Raji (cell line): ENCODE measurements around the gene SLC9A1.
A peak's percentile ranks its signal among the peaks of the same experiment; 100 is the strongest.

Experiments
- POLR2A ChIP-seq: IDR thresholded peaks from 2 replicates; pipeline ENCODE4 v1.6.1; 2011; ENCODE audit warnings: low read depth, low read length, control low read depth; ENCODE audit not compliant: insufficient read depth

The SLC9A1 gene

GRCh38 chr1:27154991-27155781, at the start of gene SLC9A1:
Gene SLC9A1 (minus strand): TSS chr1:27155125. CDS start chr1:27154334, 791 bp downstream.
- TF ChIP-seq POLR2A, result peak; percentile 100

GRCh38 chr1:27203946-27204345, 49.0 kb upstream of the SLC9A1 start:
- no peak for TF ChIP-seq POLR2A

GRCh38 chr1:27201295-27201694, 46.4 kb upstream of the SLC9A1 start:
- no peak for TF ChIP-seq POLR2A

GRCh38 chr1:27193194-27193593, 38.3 kb upstream of the SLC9A1 start:
- TF ChIP-seq POLR2A, result no peak

- no peak for TF ChIP-seq POLR2A
Measured at GRCh38 chr1:27192039-27192529, 37.2 kb upstream of the SLC9A1 start.

GRCh38 chr1:27179979-27180378, 25.1 kb upstream of the SLC9A1 start:
- no peak for TF ChIP-seq POLR2A

- TF ChIP-seq POLR2A, result no peak
Measured at GRCh38 chr1:27179379-27179778, 24.5 kb upstream of the SLC9A1 start.

- TF ChIP-seq POLR2A, result no peak
Measured at GRCh38 chr1:27176954-27177353, 22.0 kb upstream of the SLC9A1 start.

GRCh38 chr1:27176323-27176722, 21.4 kb upstream of the SLC9A1 start:
- no peak for TF ChIP-seq POLR2A

- TF ChIP-seq POLR2A, result no peak
Measured at GRCh38 chr1:27166929-27167328, 12.0 kb upstream of the SLC9A1 start.

- TF ChIP-seq POLR2A, result no peak
Measured at GRCh38 chr1:27166351-27166802, 11.5 kb upstream of the SLC9A1 start.

- TF ChIP-seq POLR2A, result no peak
Measured at GRCh38 chr1:27163093-27163492, 8.2 kb upstream of the SLC9A1 start.

GRCh38 chr1:27162090-27162489, 7.2 kb upstream of the SLC9A1 start:
- no peak for TF ChIP-seq POLR2A

- no peak for TF ChIP-seq POLR2A
Measured at GRCh38 chr1:27161594-27161993, 6.7 kb upstream of the SLC9A1 start.

- no peak for TF ChIP-seq POLR2A
Measured at GRCh38 chr1:27157194-27157593, 2.3 kb upstream of the SLC9A1 start.

- TF ChIP-seq POLR2A, result no peak
Measured at GRCh38 chr1:27154469-27154990, 395 bp downstream of the SLC9A1 start.

GRCh38 chr1:27153927-27154358, 982 bp downstream of the SLC9A1 start:
- no peak for TF ChIP-seq POLR2A

GRCh38 chr1:27153549-27153886, 1.4 kb downstream of the SLC9A1 start:
- TF ChIP-seq POLR2A, result no peak
